Stimulated activated CD4-positive, alpha-beta T cell treated with anti-CD3 and anti-CD28 coated beads, Interleukin-4, amount 100 ng/mL, for 4 hours (primary cell): ENCODE results near the gene OR6C76.
"Not testable (repeated sequence)": the region's sequence is repeated elsewhere in the genome, so short reads cannot be mapped to it uniquely, and the experiment has no call there.

Source experiments
- DNase-seq, 2 experiments: peaks; one replicate each; pipeline ENCODE4 v3.0.0-alpha.2; 2020

Gene OR6C76

DNA sequence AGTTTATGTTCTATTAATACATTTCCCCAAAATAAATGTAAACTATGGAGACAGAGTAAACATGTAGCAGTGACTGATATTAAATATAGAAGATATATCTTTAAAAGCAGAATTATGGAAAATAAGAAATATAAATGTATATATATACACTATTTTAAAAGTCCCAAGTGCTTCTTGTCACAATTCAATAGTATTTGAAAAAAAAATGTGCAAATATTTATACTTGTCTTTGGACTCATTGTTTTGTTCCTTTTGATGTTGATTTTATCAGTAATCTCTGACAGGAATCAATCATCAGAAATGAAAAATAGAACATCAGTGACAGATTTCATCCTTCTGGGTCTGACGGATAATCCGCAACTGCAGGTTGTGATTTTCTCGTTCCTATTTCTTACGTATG, at the start of gene OR6C76:
Gene OR6C76 (plus strand): TSS at position 301 of the 400 bp plus-strand sequence. CDS start 0 bp downstream, at position 301.
- DNase-seq: no peak

- no peak for DNase-seq
Measured at GRCh38 chr12:55385891-55386290, 40.2 kb upstream of the OR6C76 start.

- no peak for DNase-seq
Measured at GRCh38 chr12:55392032-55392795, 33.8 kb upstream of the OR6C76 start.

DNA sequence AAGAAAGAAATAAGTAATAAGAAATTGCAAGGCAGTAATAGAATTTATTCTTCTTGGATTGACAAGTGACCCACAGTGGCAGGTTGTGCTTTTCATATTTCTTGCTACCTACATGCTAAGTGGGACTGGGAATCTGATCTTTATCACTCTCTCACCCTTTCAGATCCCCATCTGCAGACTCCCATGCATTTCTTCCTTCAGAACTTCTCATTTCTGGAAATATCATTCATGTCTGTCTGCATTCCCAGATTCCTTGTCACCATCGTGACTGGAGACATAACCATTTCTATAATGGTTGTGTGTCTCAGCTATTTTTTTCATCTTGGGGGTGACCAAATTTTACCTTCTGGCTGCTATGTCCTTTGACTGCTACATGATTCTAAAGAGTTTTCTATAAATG, 29.7 kb upstream of the OR6C76 start:
- no peak for DNase-seq

DNA sequence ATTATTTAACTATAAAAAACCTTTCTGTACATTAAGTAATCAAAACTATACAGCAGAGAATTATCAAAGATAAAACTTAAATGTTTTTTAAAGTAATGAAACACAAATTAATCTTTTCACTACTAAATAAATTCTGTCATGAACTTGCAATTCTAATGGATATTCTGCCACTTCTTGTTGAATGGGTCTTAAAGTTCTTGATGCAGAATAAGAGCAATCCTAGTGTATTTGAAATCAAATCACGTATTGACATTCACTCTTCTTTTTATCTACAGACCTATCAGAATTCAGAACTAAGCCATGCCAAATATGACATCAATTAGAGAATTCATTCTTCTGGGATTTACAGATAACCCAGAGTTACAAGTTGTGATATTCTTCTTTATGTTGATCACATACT, 25.8 kb upstream of the OR6C76 start, which contains the start of gene OR6C65:
Gene OR6C65 (plus strand): TSS at position 301 of the 400 bp plus-strand sequence. CDS start 0 bp downstream, at position 301.
- DNase-seq: no peak

- DNase-seq: no peak
Measured at GRCh38 chr12:55407866-55408265, 18.2 kb upstream of the OR6C76 start.

DNA sequence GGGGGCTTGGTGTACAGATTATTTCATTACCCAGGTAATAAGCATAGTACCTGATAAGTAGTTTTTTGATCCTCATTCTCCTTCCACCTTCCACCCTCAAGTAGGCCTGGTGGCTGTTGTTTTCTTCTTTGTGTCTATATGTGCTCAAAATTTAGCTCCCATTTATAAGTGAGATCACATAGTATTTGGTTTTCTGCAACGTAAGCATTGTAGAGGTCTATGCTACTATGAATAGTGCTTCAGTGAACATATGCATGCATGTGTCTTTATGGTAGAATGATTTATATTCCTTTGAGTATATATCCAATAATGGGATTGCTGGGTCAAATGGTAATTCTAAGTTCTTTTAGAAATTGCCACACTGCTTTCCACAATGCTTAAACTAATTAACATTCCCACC, 16.9 kb upstream of the OR6C76 start:
- not testable (repeated sequence) for DNase-seq

DNA sequence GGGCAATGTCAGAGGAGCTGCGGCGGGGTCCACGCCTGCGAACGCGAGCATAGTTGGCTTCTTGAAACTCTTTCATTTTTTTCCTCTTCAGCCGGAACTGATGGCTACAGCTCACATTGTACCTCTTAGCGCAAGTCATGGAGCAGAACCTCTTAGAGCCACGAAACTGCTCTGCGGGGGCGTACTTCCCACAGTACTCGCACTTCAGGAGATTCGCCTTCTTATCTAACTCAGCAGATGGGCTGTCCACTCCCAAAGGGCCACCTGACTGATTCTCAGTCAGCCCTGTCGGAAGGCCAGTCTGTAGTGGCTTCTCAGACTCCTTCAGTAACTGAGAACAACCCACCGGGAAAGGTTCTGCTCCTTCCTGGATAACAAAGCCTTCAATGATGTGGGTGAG, 13.9 kb upstream of the OR6C76 start:
- DNase-seq: not testable (repeated sequence)

GRCh38 chr12:55413498-55414388, 12.3 kb upstream of the OR6C76 start:
- DNase-seq: not testable (repeated sequence)

DNA sequence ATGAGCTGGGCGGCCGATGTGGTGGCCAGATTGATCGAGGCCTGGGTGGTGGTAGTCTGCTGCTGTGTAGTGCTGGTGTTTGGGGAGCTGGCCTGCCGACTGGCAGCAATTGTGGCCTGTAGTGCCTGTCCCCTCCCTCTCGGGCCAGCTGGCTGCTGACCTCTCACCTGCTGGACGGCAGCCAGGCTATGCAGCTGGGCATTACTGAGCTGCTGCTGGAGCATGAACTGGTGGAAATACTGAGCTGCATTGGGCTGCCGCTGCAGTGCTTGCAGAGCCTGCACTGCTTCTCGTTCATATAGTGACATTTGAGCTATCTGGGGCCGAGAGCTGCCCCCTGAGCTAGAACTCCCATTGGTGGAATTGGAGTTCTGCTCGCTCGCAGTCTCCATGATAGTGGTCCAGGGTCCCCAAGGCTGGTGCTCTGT, 11.6 kb upstream of the OR6C76 start:
- DNase-seq: not testable (repeated sequence)

- not testable (repeated sequence) for DNase-seq
Measured at GRCh38 chr12:55414889-55415288, 11.2 kb upstream of the OR6C76 start.

DNA sequence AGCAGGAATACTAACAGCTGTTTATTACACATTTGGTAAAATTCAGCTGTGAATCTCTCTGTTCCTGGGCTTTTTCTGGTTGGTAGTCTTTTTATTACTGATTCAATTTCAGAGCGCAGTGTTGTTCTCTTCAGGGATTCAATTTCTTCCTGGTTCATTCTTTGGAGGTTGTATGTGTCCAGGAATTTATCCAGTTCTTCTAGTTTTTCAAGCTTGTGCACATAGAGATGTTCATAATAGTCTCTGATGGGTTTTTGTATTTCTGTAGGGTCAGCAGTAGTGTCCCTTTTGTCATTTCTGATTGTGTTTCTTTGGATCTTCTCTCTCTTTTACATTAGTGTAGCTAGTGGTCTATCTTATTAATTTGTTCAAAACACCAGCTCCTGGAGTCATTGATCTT, 9.1 kb upstream of the OR6C76 start:
- DNase-seq: no peak

DNA sequence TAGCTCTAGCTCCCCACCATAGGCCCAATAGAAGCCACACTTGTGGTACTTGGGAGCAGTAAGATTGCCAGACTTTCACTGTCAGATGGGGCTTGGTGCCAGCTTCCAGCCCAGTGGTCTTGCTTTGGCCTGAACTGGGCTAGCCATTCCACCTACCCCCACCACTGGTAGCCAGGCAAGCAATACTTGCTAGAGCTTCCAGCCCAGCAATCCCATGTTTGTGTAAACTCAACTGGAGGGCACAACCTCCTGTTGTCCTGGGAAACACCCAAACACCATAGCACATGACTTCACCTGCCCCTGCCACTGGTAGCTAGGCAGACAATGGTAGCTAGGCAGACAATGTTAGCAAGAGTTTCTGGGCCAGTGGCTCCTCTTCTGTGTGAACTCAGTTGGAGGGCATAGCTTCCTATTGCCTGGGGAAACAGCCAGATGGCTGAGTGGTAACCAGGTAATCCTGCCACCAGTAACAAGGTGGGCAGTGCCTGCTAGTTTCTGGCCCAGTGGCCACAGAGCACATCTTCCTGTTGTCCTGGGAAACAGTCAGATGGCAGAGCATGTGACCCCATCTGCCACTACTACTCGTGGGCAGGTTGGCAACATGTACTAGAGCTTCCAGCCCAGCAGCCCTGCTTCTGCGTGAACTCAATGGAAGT, 5.6 kb upstream of the OR6C76 start:
- DNase-seq: no peak

DNA sequence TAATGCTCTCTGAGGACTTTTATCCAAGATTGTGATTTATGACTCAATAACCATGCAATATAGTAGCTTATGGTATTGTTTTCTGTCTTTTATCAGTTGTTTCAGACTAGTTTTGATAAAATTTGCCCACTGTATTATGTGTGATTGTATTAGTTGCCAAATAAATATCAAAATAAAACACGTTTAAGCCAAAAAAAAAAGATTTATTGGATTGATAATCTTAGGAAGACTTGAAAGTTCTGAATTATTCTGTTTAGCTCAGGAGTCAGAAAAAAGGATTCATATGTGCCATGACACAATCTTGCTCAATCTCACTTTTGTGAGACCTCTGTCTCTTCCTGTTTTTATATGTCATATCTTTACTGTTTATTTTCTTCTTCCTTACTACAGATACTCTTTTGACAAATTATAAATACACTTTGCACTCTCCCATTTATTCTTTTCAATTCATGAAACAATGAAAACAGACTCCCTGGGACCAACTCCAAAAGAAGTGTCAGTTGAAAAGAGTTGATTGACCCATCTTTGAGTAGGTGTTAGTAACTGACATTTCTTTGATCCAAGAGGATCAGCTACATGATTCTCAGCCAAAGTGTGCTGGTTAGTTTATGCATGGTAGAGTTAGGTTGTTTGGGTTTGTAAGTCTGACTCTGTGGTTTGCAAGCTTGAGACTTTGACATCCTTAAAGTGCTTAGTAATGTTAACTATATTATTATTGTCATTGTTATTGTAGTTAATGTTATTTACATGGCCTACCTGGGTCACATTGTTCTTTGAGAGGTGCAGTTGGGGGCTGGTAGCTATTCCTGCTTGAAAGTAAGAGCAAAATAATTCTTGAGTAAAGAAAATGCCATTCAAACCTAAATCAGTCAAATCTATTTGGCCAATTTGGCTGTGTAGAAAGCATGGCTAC, 2.5 kb downstream of the OR6C76 start:
- no peak for DNase-seq

- not testable (repeated sequence) for DNase-seq
Measured at GRCh38 chr12:55441233-55441632, 15.2 kb downstream of the OR6C76 start.

DNA sequence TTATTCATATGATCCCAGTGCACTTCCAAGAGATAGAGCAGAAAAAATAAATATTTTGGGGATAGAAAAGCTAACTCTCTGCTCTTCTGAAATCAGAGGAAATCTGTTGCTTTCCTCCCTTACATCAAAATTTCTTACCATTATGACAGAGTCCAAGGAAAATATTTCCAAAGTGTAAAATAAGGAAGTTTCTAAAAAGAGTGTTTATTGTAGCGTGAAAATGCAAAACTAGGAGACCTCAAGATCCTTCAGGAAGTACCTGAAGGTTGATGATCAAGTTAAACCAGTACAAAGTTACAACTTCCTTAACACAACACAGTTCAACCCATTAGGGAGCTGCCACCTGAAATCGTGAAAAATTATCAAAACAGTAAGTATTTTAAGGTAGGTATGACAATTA, 17.7 kb downstream of the OR6C76 start, which contains the start of gene OR6C2:
Gene OR6C2 (plus strand): TSS at position 301 of the 400 bp plus-strand sequence. CDS start 8,138 bp downstream, outside the sequence.
- DNase-seq: no peak

- DNase-seq: no peak
Measured at GRCh38 chr12:55445357-55445756, 19.3 kb downstream of the OR6C76 start.

- no peak for DNase-seq
Measured at GRCh38 chr12:55446326-55446725, 20.3 kb downstream of the OR6C76 start.

DNA sequence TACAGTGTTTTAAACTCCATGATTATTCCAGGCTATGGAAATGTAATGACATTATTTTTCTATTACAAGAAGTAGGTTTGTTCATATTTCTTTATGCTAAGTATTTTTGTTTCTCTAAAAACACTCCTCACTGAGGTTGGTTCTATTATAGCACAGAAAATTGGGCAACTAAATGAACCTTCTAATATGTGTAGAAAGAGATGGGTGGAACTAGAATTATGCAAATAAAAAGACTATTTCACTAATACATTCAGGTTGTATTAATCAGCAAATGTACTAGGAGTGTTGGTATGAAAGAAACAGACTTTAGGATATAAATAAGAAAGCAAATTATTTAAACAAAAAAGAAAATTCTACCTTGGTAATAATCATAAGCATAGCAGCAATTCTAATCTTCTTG, 22.8 kb downstream of the OR6C76 start:
- DNase-seq: no peak

DNA sequence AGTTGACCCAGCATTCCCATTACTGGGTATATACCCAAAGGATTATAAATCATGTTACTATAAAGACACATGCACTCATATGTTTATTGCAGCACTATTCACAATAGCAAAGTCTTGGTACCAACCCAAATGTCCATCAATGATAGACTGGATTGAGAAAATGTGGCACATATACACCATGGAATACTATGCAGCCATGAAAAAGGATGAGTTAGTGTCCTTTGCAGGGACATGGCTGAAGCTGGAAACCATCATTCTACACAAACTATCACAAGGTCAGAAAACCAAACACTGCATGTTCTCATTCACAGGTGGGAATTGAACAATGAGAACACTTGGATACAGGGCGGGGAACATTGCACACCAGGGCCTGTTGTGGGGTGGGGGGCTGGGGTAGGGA, 38.9 kb downstream of the OR6C76 start:
- DNase-seq: not testable (repeated sequence)

- no peak for DNase-seq
Measured at GRCh38 chr12:55467836-55468235, 41.8 kb downstream of the OR6C76 start.

DNA sequence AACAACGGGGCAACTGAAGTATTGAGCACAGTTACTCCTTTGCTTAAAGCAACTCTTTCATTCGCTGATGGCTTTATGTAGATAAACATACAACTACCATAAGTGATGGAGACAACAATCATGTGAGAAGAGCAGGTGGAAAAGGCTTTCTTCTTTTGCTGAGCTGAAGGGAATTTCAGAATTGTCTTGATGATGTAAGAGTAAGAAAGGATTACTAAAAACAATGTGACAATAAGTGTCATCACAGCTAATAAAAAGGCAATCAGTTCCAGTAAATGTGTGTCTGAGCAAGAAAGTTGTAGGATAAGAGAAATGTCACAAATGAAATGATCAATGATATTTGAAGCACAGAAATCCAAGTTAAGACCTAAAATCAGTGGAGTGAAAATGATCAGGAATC, 43.2 kb downstream of the OR6C76 start:
- DNase-seq: no peak
